GM23338 (cell line): Measurements from ENCODE around the gene ATAD3B.
"Not testable (repeated sequence)": the region's sequence is repeated elsewhere in the genome, so short reads cannot be mapped to it uniquely, and the experiment has no call there.

ENCODE experiments used
- EZH2 ChIP-seq: fragments of 200-600 bp; sonication (generic); IDR thresholded peaks from one replicate; pipeline ENCODE4 v1.8.0; 2017; ENCODE audit warnings: antibody characterized with exemption, mild to moderate bottlenecking, low read depth; ENCODE audit not compliant: unreplicated experiment
- POLR2AphosphoS5 ChIP-seq: IDR thresholded peaks from 2 replicates; pipeline ENCODE4 v1.6.1; 2016; ENCODE audit warnings: antibody characterized with exemption, low read depth
- REST ChIP-seq: IDR thresholded peaks from one replicate; pipeline ENCODE4 v1.6.1; 2018; ENCODE audit warnings: antibody characterized with exemption; ENCODE audit not compliant: unreplicated experiment
- TF ChIP-seq, protein P1 (sequence below), 2 experiments: fragments of 200-600 bp in 1 of 2; sonication (generic) in 1 of 2; conservative IDR thresholded peaks; 2 replicates each; pipeline versions ENCODE4 v1.5.1 to v1.6.1; 2016 to 2017; ENCODE audit warnings: antibody characterized with exemption in 2 of 2, low read depth in 2 of 2, mild to moderate bottlenecking in 2 of 2, moderate library complexity in 1 of 2

DNA sequence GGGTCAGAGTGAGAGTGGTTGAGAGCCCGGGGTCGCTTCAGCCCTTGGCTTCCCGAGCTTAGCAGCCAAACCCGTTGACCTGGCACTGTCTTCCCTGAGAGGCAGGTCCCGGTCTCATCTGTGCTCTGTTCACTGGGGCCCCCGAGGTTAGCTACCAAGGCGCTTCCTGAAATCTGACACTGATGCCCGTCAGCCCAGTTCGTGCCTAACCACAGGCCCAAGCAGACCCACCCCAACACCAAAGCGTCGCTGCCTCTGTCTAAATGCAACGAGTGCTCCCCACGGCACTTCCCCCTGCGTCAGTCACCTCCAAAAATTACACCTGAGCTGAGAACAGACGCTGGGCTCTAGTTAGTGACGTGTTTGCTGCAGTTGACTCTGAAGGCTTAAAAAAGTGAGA lies 42.8 kb downstream of the ATAD3B start:
- TF ChIP-seq EZH2, POLR2AphosphoS5, REST: not testable (repeated sequence)
- TF ChIP-seq, protein P1, sequence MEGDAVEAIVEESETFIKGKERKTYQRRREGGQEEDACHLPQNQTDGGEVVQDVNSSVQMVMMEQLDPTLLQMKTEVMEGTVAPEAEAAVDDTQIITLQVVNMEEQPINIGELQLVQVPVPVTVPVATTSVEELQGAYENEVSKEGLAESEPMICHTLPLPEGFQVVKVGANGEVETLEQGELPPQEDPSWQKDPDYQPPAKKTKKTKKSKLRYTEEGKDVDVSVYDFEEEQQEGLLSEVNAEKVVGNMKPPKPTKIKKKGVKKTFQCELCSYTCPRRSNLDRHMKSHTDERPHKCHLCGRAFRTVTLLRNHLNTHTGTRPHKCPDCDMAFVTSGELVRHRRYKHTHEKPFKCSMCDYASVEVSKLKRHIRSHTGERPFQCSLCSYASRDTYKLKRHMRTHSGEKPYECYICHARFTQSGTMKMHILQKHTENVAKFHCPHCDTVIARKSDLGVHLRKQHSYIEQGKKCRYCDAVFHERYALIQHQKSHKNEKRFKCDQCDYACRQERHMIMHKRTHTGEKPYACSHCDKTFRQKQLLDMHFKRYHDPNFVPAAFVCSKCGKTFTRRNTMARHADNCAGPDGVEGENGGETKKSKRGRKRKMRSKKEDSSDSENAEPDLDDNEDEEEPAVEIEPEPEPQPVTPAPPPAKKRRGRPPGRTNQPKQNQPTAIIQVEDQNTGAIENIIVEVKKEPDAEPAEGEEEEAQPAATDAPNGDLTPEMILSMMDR (conservative IDR thresholded peaks at IDR 0.05; ENCODE audit: low read depth in 2 of 2): not testable (repeated sequence)
